ENCODE data around the gene FGD4.

DNA sequence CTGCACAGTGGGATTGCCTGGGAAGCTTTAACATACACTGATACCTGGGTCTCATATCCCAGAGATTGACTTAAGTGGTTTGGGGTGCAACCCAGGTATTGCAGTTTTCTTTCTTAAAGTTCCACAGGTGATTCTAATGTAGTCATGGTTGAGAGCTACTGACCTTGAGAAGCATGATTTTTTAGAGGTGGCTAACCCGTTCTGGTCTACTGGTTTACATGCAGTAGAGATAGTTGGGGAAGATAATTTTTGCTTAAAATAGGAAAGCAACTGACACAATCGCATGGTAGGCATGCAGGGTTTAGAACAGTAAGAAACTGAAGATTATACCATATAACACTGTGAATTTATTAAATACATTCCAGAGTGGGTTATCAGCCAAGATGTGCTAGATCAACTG is 145.5 kb downstream of the FGD4 start:
- TF ChIP-seq NFIC (IDR thresholded peaks at IDR 0.05) (no peak), TEAD4 (IDR thresholded peaks at IDR 0.05) (no peak), CEBPB (IDR thresholded peaks at IDR 0.05) (no peak), YY1 (IDR thresholded peaks at IDR 0.05; ENCODE audit: low read depth) (no peak), FOXM1 (IDR thresholded peaks at IDR 0.05; ENCODE audit: borderline replicate concordance, low read depth) (no peak)
- TF ChIP-seq, protein P1, sequence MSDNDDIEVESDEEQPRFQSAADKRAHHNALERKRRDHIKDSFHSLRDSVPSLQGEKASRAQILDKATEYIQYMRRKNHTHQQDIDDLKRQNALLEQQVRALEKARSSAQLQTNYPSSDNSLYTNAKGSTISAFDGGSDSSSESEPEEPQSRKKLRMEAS (IDR thresholded peaks at IDR 0.05): no peak
